HAP-1 (cell line): ENCODE data around the gene SNX2.
"Not testable (repeated sequence)": the region's sequence is repeated elsewhere in the genome, so short reads cannot be mapped to it uniquely, and the experiment has no call there.

ENCODE experiments used
- DNase-seq, 2 experiments: peaks; one replicate each; pipeline ENCODE4 v3.0.0-alpha.2; 2016 to 2020; ENCODE audit warnings: low spot score in 2 of 2
- H3K27me3 ChIP-seq: fragments of 250-450 bp; sonication (Bioruptor Pico); 2 replicates; pipeline ENCODE4 v1.5.1; 2020; ENCODE audit warnings: low read depth, mild to moderate bottlenecking, moderate library complexity
- H3K36me3 ChIP-seq: fragments of 250-450 bp; sonication (Bioruptor Pico); replicated peaks from 2 replicates; pipeline ENCODE4 v1.5.1; 2020; ENCODE audit warnings: mild to moderate bottlenecking
- H3K4me1 ChIP-seq: fragments of 250-450 bp; sonication (Bioruptor Pico); 2 replicates; pipeline ENCODE4 v1.5.1; 2020; ENCODE audit warnings: mild to moderate bottlenecking
- H3K4me3 ChIP-seq: fragments of 250-450 bp; sonication (Bioruptor Pico); 2 replicates; pipeline ENCODE4 v1.5.1; 2020; ENCODE audit warnings: mild to moderate bottlenecking, moderate library complexity
- H3K9me3 ChIP-seq: fragments of 250-450 bp; sonication (Bioruptor Pico); 2 replicates; pipeline ENCODE4 v1.5.1; 2020; ENCODE audit warnings: mild to moderate bottlenecking, moderate library complexity
- in situ Hi-C: fragments of 300-500 bp; cut with MboI; formaldehyde crosslinking; loops from 3 replicates; pipeline ENCODE4 v1.14.3; 2020; ENCODE audit warnings: low sequenced_read_pairs, inconsistent platforms, mixed read lengths

Gene SNX2

DNA sequence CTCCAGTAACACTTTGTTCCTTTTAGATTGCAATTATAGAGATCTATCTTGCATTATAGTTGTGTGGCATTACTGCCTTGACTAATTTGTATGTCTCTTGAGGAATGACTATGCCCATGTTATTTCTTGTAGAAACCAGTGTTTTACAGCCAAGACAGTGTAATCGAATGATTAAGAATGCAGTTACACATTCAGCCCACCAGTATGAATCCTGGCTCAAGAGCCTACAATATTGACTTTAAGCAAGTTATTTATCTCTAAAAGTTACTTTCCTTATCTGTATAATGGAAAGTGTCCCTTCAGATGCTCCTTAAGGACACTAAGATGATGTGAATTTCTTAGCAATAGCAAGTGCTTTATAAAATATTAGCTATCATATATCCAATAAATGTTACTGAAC lies 60.8 kb downstream of the SNX2 start:
- Histone ChIP-seq H3K9me3 (no peaks in the 10 kb centered on the region), H3K4me3 (no peak overlapping the region), H3K27me3 (no peaks in the 10 kb centered on the region), H3K4me1 (peaks cover 9% of the 10 kb centered on the region), H3K36me3 (no peaks in the 10 kb centered on the region)
- in situ Hi-C loops: no loop called here
- DNase-seq: no peak

DNA sequence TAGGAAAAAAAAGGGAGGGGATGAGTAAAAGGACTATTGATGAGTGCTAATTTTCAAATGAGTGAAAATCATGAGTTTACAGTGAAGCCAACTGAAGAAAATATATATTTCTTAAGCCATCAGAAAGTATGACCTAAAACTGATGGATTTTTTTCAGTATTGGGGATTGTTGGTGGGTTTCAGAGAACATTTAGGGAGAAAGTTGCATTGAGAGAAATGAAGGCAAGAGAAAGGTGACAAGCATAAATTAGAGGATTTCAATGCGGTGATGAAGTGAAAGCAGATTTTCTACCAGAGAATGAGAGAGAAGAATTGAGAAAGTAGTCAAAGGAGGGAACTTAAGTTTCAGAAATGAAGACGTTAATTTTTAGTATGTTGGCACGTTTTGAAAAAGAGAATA lies 62.1 kb downstream of the SNX2 start:
- in situ Hi-C loops: no loop called here
- Histone ChIP-seq H3K36me3 (no peaks in the 10 kb centered on the region), H3K4me1 (peaks cover 9% of the 10 kb centered on the region), H3K4me3 (no peak overlapping the region), H3K27me3 (no peaks in the 10 kb centered on the region), H3K9me3 (no peaks in the 10 kb centered on the region)
- no peak for DNase-seq

DNA sequence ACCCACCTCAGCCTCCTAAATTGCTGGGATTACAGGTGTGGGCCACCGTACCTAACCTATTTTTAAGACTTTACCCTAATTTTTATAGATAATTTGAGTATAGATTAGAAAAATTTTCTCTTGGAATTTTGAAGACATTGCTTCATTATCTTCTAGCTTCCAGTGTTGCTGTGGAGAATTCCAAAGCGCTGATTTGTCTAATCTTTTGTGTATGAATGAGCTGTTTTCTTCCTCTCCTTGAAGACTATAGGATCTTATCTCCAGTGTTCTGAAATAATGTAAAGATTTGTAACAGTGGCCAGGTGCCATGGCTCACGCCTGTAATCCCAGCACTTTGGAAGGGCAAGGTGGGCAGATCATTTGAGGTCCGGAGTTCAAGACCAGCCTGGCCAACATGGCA lies 64.9 kb downstream of the SNX2 start:
- in situ Hi-C loops: no loop called here
- no peaks in the 10 kb centered on the region for H3K27me3 ChIP-seq
- no peaks in the 10 kb centered on the region for H3K36me3 ChIP-seq
- no peaks in the 10 kb centered on the region for H3K9me3 ChIP-seq
- no peak overlapping the region for H3K4me3 ChIP-seq
- DNase-seq: no peak
- H3K4me1 ChIP-seq: peaks cover 5% of the 10 kb centered on the region

DNA sequence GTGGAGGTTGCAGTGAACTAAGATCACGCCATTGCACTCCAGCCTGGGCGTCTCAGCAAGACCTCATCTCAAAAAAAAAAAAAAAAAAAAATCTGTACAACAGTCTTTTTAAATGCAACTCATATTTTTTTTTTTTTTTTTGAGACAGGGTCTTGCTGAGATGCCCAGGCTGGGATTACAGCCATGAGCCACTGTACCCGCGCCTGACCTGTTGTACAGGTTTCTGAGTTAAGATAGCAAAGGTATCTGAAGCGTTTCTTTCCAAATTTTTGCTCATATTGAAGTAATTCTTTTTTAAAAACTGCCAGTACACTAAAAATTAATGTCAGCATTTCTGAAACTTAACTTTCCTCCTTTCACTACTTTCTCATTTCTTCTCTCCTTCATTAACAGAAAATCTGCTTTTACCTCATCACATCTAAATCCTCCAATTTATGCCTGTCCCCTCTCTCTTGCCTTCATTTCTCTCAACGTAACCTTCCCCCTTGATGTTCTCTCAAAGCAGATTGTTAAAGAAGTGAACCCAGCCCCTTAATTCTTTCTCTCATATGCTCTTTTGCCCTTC lies 67.2 kb downstream of the SNX2 start:
- Histone ChIP-seq H3K36me3 (no peaks in the 10 kb centered on the region), H3K27me3 (no peaks in the 10 kb centered on the region), H3K4me1 (peaks cover 14% of the 10 kb centered on the region), H3K4me3 (no peak overlapping the region), H3K9me3 (no peaks in the 10 kb centered on the region)
- in situ Hi-C loops: no loop called here
- no peak for DNase-seq

DNA sequence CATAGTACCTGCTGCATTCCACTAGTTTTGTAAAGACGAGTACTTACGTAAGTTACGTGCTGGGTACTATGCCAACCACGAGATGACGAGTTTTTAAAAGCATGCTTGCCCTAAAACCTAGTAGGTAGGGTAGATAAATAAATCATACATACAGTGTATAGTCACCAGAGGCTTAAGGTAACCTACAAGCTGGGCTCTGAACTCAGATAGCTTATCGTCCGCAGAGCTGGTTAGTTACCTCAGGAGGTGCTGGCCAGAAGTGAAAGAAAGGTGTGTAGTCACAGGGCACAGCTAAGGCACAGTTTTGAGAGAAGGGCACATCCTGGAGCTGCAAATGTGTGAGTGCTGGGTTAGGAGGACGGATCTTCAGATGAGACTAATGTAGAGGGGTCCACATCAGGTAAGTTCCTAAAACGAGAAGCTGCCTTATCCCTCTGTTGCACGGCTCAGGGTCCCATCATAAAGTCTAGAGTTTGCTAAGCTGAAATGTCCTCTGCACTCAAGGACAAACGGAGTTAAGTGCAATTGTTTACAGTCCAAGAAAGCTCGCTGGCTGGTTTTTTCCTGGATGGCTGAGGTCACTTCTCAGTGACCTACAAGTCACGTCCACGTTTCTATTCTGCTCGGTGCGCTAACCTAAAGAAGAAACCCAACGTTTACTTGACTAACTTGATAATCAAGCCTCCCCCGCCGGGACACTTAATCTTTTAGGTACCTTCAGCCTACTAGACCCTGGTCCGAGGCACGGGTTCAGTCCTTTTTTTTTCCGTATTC lies 69.4 kb downstream of the SNX2 start:
- Histone ChIP-seq H3K4me1 (peaks cover 15% of the 10 kb centered on the region), H3K27me3 (no peaks in the 10 kb centered on the region), H3K9me3 (no peaks in the 10 kb centered on the region), H3K4me3 (peak overlapping the region; percentile 75), H3K36me3 (no peaks in the 10 kb centered on the region)
- DNase-seq: no peak
- in situ Hi-C loops: no loop called here

DNA sequence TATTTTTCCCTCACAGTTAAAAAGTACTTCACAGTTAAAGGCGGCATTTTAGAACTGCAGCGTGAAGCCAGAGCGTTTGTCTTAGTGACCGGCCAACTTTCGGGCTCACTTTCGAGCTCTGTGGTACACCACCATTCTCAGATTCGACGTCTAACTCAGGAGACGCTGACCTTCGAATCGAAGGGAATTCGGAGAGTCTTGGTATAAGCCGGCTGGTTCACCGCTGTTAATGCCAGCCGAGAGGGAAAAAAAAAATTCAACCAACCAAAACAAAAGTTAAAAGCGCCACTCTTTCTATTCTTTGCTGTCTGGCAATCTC lies 70.0 kb downstream of the SNX2 start:
- H3K4me3 ChIP-seq: peak overlapping the region; percentile 75
- no peaks in the 10 kb centered on the region for H3K27me3 ChIP-seq
- H3K36me3 ChIP-seq: no peaks in the 10 kb centered on the region
- H3K4me1 ChIP-seq: peaks cover 15% of the 10 kb centered on the region
- H3K9me3 ChIP-seq: no peaks in the 10 kb centered on the region
- in situ Hi-C loops: no loop called here
- DNase-seq: no peak

DNA sequence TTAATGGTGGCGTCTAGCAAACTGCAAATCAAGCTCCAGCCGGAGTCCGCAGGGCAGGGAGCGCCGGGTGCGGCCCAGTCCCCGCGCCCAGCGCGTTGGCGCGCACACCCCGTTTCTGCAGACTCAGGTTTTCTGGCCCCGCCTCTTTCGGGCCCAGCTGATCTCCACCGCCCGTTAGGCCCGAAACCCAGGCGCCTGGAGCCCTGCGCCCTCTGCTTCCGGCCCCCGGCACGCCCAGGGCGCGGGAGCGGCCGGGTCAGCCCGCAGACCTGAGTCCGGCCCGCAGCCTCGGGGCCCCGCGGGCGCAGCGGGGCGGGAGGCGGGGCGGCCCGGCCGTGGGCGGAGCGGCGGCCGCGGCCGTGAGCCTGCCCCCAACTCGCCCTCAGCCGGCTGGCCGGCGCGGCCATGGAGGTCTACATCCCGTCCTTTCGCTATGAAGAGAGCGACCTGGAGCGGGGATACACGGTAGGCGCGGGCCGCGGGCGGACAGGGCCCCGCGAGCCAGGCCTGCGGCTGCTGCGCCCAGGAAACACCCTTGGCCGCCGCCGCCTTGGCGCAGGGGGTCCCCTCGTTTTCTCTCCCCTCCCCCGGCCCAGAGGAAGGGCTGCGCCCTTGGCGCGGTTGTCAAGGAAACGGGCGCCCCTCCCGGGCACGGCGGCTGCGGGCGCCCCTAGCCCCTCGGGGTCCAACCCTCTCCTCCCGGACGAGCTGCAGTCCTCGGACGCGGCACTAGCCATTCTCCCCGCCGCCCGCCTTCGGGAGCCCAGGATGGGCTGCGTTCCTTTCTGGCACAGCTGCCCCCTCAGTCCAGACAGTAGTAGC lies 70.6 kb downstream of the SNX2 start, which contains the start of gene SNX24:
TSS of gene SNX24 (plus strand) at position 385 of the 822 bp plus-strand sequence. CDS start at position 406, 21 bp downstream.
- peak within 1 kb of the TSS; percentile 75 for H3K4me3 ChIP-seq
- in situ Hi-C loops: no loop called here
- H3K9me3 ChIP-seq: no peaks in the 10 kb centered on the region
- DNase-seq: peak; percentile 65 to 84
- H3K4me1 ChIP-seq: peaks cover 15% of the 10 kb centered on the region
- no peaks in the 10 kb centered on the region for H3K36me3 ChIP-seq
- no peaks in the 10 kb centered on the region for H3K27me3 ChIP-seq

DNA sequence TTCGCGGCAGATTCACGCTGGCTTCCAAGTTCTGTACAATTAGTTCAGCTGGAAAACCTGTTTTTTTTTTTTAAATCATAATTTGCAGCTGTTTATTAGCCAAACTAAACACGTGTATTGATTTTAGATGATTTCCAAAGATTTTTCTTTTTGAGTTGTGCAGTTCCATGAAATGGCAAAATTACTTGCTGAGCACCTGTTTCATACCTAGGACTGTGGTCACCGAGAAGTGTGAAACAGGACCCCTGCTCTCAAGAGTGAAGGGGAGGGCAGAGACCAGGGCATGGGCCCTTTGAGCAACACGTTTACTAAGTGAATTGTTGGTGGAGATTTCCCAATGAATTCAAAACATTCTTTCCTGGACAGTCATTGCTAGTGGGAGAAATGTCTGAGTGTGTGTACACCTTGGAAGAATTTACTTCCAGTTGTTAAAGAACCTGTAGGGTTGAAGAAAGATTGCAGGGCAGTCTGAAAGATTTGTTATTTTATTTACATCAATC lies 71.2 kb downstream of the SNX2 start:
- no peaks in the 10 kb centered on the region for H3K36me3 ChIP-seq
- H3K4me1 ChIP-seq: peaks cover 15% of the 10 kb centered on the region
- peak overlapping the region; percentile 75 for H3K4me3 ChIP-seq
- H3K27me3 ChIP-seq: no peaks in the 10 kb centered on the region
- no peaks in the 10 kb centered on the region for H3K9me3 ChIP-seq
- in situ Hi-C loops: no loop called here
- peak in 1 of 2 experiments; percentile 26 for DNase-seq

DNA sequence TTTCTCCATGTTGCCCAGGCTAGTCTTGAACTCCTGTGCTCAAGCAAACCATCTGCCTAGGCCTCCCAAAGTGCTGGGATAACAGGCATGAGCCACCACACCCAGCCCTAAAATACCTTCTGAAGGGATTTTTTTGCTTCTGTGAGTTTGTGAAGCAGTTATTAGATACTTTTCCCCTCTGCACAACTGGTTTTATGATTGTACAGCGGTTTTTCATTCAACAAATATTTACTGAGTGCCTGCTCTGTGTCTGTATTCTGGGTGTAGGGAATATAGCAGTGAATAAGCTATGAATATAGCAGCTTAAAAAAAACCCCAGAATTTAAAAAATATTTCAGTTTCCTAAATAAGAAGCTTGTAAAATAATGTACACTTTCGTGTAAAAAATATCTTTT lies 72.8 kb downstream of the SNX2 start:
- H3K4me3 ChIP-seq: no peak overlapping the region
- no peaks in the 10 kb centered on the region for H3K36me3 ChIP-seq
- H3K4me1 ChIP-seq: peaks cover 15% of the 10 kb centered on the region
- no peaks in the 10 kb centered on the region for H3K9me3 ChIP-seq
- DNase-seq: no peak
- in situ Hi-C loops: no loop called here
- H3K27me3 ChIP-seq: no peaks in the 10 kb centered on the region

DNA sequence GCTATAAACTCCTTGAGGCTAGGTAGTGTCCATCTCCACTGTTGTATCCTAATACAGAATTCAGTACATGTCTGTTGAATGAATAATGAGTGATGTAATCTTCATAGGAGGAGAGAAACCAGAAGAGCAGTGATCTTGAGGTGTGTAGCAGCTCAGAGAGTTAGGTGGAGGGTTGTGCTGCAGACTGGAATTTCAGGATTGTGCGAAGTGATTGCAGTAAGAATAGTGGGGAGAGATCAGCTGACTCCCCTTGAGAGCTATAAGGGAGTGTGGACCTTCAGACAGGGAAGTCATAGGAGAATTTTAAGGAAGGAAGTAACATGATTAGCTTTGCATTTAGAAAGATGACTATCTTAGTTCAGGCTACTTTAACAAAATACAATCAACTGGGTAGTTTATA lies 74.9 kb downstream of the SNX2 start:
- in situ Hi-C loops: no loop called here
- no peak overlapping the region for H3K4me3 ChIP-seq
- no peaks in the 10 kb centered on the region for H3K27me3 ChIP-seq
- H3K36me3 ChIP-seq: no peaks in the 10 kb centered on the region
- DNase-seq: no peak
- H3K4me1 ChIP-seq: peaks cover 10% of the 10 kb centered on the region
- no peaks in the 10 kb centered on the region for H3K9me3 ChIP-seq

DNA sequence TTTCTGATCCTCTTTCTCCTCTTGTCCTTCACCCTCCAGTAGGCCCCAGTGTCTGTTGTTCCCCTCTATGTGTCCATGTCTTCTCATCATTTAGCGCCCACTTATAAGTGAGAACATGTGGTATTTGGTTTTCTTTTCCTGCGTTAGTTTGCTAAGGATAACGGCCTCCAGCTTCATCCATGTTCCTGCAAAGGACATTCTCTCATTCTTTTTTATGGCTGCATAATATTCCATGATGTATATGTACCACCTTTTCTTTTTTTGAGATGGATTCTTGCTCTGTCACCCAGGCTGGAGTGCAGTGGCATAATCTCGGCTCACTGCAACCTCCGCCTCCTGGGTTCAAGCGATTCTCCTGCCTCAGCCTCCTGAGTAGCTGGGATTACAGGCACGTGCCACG lies 82.7 kb downstream of the SNX2 start:
- DNase-seq, H3K4me3 ChIP-seq, H3K36me3 ChIP-seq, H3K27me3 ChIP-seq, in situ Hi-C loops, H3K9me3 ChIP-seq: not testable (repeated sequence)
- peaks cover 26% of the 10 kb centered on the region for H3K4me1 ChIP-seq

DNA sequence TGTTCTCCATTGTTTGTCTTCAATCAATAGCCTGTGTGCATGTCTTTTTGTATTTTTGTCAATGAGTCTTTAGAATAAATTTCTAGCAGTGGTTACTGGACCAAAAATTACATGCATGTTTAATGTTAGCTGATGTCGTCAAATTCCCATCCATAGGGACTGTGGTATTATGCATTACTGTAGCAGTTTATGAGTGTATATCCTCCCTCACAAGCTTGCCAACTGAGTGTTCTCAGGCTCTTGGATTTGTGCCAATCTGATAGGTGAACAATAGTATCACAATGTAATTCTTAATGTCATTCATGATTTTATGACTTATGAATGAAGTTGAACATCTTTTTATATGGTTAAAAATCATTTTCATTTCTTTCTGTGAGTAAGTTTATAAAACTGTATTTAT lies 83.6 kb downstream of the SNX2 start:
- Histone ChIP-seq H3K4me1 (peaks cover 26% of the 10 kb centered on the region), H3K36me3 (no peaks in the 10 kb centered on the region), H3K9me3 (no peaks in the 10 kb centered on the region), H3K4me3 (no peak overlapping the region), H3K27me3 (no peaks in the 10 kb centered on the region)
- DNase-seq: peak; percentile 32 to 73
- in situ Hi-C loops: no loop called here

DNA sequence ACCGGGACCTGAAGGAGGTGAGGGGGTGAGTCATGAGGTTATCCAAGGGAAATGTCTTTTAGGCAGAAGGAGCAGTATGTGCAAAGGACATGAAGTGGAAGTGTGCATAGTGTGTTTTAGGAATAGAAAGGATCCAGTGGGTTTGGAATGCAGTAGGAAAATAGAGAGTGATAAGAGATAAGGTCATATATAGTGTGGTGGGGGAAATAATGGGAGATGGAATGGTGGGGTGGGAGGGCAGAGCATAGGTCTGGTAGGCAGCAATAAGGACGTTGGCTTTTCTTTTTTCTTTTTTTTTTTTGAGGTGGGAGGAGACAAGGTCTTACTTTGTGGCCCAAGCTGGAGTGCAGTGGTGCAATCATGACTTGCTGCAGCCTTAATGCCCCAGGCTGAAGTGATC lies 88.4 kb downstream of the SNX2 start:
- H3K27me3 ChIP-seq: no peaks in the 10 kb centered on the region
- no peak overlapping the region for H3K4me3 ChIP-seq
- DNase-seq: no peak
- no peaks in the 10 kb centered on the region for H3K36me3 ChIP-seq
- in situ Hi-C loops: no loop called here
- H3K4me1 ChIP-seq: peaks cover 23% of the 10 kb centered on the region
- H3K9me3 ChIP-seq: no peaks in the 10 kb centered on the region

DNA sequence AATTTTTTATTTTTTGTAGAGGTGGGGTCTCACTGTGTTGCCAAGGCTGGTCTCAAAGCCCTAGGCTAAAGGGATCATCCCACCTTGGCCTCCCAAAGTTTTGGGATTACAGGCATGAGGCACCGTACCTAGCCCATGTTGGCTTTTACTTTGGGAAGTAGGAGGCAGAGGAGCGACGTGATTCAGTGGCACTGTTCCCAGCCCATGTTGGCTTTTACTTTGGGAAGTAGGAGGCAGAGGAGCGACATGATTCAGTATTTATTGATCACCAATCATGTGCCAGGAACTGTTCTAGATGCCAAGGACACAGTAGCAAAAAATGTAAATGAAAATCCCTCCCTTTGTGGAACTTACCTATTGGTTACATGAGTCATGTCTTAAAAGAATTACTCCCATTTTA lies 88.8 kb downstream of the SNX2 start:
- no peaks in the 10 kb centered on the region for H3K27me3 ChIP-seq
- DNase-seq: no peak
- H3K4me1 ChIP-seq: peaks cover 18% of the 10 kb centered on the region
- H3K9me3 ChIP-seq: no peaks in the 10 kb centered on the region
- H3K36me3 ChIP-seq: no peaks in the 10 kb centered on the region
- no peak overlapping the region for H3K4me3 ChIP-seq
- in situ Hi-C loops: no loop called here
